ENCODE measurements around the gene PCDHAC2.

DNA sequence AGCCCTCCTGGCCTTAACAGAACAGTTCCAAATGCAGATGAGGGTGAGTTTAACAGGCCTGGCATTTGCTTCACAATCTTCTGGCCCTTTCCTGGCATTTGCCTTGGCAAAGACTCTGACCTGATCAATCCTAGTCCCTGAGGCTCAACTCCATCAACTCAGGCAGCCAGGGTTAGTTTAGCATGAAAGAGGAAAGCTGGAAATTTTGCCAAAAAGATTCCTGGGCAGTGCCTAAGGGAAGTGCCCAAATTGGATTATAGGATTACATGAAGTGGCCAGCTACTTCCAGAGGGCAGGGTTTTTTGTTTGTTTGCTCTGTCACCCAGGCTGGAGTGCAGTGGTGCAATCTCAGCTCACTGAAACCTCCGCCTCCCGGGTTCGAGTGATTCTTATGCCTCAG is 36.8 kb downstream of the PCDHAC2 start:
- TF ChIP-seq CTCF (IDR thresholded peaks at IDR 0.05; ENCODE audit: low read length) (no peak), EZH2phosphoT487 (IDR thresholded peaks at IDR 0.05; ENCODE audit: low read length) (no peak)

Data from MM.1S (cell line).